Left ventricle myocardium inferior (tissue), 1 donor: ENCODE results near the gene SPATA22. TPM values are rescaled to one million over a fixed set of nuclear protein-coding genes. Genes with fewer than 3 reads are reported as not detected.

Experiments
- DNase-seq: peaks from one replicate; pipeline ENCODE4 v3.0.0-alpha.2; 2020
- H3K27ac ChIP-seq: fragments of 200-600 bp; replicated peaks from 2 replicates; pipeline ENCODE4 v1.8.0; 2021
- H3K27me3 ChIP-seq: fragments of 200-600 bp; 2 replicates; pipeline ENCODE4 v1.8.0; 2021; ENCODE audit warnings: low read depth
- H3K36me3 ChIP-seq: fragments of 200-600 bp; 2 replicates; pipeline ENCODE4 v1.8.0; 2021
- H3K4me1 ChIP-seq: fragments of 200-600 bp; 2 replicates; pipeline ENCODE4 v1.8.0; 2021
- H3K4me3 ChIP-seq: fragments of 200-600 bp; 2 replicates; pipeline ENCODE4 v1.8.0; 2021; ENCODE audit warnings: mild to moderate bottlenecking, moderate library complexity
- H3K9me3 ChIP-seq: fragments of 200-600 bp; replicated peaks from 2 replicates; pipeline ENCODE4 v1.8.0; 2021
- intact Hi-C: fragments of 100-400 bp; cut with micrococcal nuclease; formaldehyde crosslinking; loops from one replicate; pipeline ENCODE4 v1.11.0; 2022
- total RNA-seq: library from RNA; stranded (reverse); fragmentation: NEBNext Ultra II Directional; extraction: Animal tissue kit (Norgen Biotek cat#: 25700); gene quantifications from one replicate; pipeline ENCODE4 v1.2.1, GENCODE V29; 2021
- TF ChIP-seq, protein P1 (sequence below): fragments of 200-600 bp; IDR thresholded peaks from 2 replicates; pipeline ENCODE4 v1.8.0; 2021; ENCODE audit warnings: antibody characterized with exemption, mild to moderate bottlenecking, borderline replicate concordance
- donor health status: DM: no; HTN: yes; CAD: no; lungs with severe emphysema.

The SPATA22 gene
- total RNA-seq, 1 donor from 2014 or later = 0.44 TPM

DNA sequence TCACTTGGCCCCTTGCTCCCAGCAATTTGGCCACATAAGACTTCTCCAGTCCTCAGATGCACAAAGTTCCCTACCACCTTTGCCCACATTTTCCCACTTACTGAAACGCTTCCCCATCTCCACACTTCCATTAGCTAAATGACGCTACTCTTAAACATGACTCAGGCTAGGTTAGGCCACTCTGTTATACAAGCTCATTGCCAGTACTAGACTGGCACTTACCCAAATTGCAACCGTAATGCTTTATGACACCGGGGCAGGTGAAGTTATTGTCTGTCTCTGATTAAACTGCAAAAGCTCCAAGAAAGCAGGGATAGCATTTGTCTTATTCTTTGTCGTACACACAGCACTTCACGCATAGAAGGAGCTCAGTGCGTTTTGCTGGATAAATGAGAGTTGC, 33.4 kb upstream of the SPATA22 start:
- Histone ChIP-seq H3K9me3 (no peaks in the 10 kb centered on the region), H3K4me3 (no peak overlapping the region), H3K4me1 (peaks cover 4% of the 10 kb centered on the region), H3K36me3 (no peaks in the 10 kb centered on the region), H3K27ac (no peak overlapping the region), H3K27me3 (no peaks in the 10 kb centered on the region)
- TF ChIP-seq, protein P1, sequence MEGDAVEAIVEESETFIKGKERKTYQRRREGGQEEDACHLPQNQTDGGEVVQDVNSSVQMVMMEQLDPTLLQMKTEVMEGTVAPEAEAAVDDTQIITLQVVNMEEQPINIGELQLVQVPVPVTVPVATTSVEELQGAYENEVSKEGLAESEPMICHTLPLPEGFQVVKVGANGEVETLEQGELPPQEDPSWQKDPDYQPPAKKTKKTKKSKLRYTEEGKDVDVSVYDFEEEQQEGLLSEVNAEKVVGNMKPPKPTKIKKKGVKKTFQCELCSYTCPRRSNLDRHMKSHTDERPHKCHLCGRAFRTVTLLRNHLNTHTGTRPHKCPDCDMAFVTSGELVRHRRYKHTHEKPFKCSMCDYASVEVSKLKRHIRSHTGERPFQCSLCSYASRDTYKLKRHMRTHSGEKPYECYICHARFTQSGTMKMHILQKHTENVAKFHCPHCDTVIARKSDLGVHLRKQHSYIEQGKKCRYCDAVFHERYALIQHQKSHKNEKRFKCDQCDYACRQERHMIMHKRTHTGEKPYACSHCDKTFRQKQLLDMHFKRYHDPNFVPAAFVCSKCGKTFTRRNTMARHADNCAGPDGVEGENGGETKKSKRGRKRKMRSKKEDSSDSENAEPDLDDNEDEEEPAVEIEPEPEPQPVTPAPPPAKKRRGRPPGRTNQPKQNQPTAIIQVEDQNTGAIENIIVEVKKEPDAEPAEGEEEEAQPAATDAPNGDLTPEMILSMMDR = no peak
- DNase-seq = no peak
- intact Hi-C loops = no loop called here

GRCh38 chr17:3503285-3503684, 31.7 kb upstream of the SPATA22 start:
- Histone ChIP-seq H3K36me3 (no peaks in the 10 kb centered on the region), H3K4me1 (peaks cover 4% of the 10 kb centered on the region), H3K27ac (no peak overlapping the region), H3K4me3 (no peak overlapping the region), H3K27me3 (no peaks in the 10 kb centered on the region), H3K9me3 (no peaks in the 10 kb centered on the region)
- intact Hi-C loops = no loop called here
- TF ChIP-seq, protein P1 = no peak
- DNase-seq = no peak

- Histone ChIP-seq H3K27me3 (no peaks in the 10 kb centered on the region), H3K4me1 (peaks cover 4% of the 10 kb centered on the region), H3K9me3 (no peaks in the 10 kb centered on the region), H3K4me3 (no peak overlapping the region), H3K36me3 (no peaks in the 10 kb centered on the region), H3K27ac (no peak overlapping the region)
- intact Hi-C loops = no loop called here
- DNase-seq = no peak
- TF ChIP-seq, protein P1 = no peak
These were observed 30.8 kb upstream of the SPATA22 start for GRCh38 chr17:3502466-3502865.

- no peak overlapping the region for H3K4me3 ChIP-seq
- H3K27me3 ChIP-seq = no peaks in the 10 kb centered on the region
- TF ChIP-seq, protein P1 = no peak
- H3K9me3 ChIP-seq = no peaks in the 10 kb centered on the region
- DNase-seq = no peak
- no peak overlapping the region for H3K27ac ChIP-seq
- intact Hi-C loops = no loop called here
- H3K36me3 ChIP-seq = no peaks in the 10 kb centered on the region
- H3K4me1 ChIP-seq = peaks cover 4% of the 10 kb centered on the region
These were observed 29.7 kb upstream of the SPATA22 start for GRCh38 chr17:3501344-3501743.

GRCh38 chr17:3497101-3497500, 25.5 kb upstream of the SPATA22 start:
- Histone ChIP-seq H3K27ac (no peak overlapping the region), H3K4me3 (no peak overlapping the region), H3K9me3 (no peaks in the 10 kb centered on the region), H3K27me3 (no peaks in the 10 kb centered on the region), H3K4me1 (no peaks in the 10 kb centered on the region), H3K36me3 (no peaks in the 10 kb centered on the region)
- DNase-seq = no peak
- TF ChIP-seq, protein P1 = no peak
- intact Hi-C loops = no loop called here
